ENCODE data around the gene SH3RF1. TPM values are rescaled to one million over a fixed set of nuclear protein-coding genes. Genes with fewer than 3 reads are reported as not detected.

The SH3RF1 gene
- total RNA-seq, 3 donors from 2014 or later: 20.2 to 37.0 (median 27.9) TPM

- peak in 1 of 2 donors; percentile 56 for DNase-seq (ENCODE audit: low spot score in 2 of 2)
Measured at GRCh38 chr4:169079942-169080827, 190.6 kb downstream of the SH3RF1 start.

GRCh38 chr4:169074117-169074516 lies 196.6 kb downstream of the SH3RF1 start:
- no peaks in the 10 kb centered on the region for H3K36me3 ChIP-seq
- no peak overlapping the region for H3K27ac ChIP-seq
- no peaks in the 10 kb centered on the region for H3K9me3 ChIP-seq
- DNase-seq (ENCODE audit: low spot score in 2 of 2): no peak
- peaks cover 3 to 6% of the 10 kb centered on the region in 2 donors for H3K4me1 ChIP-seq
- intact Hi-C loops (cut with DNase I; ENCODE audit: low total_unique reads): no loop called here
- H3K27me3 ChIP-seq: no peaks in the 10 kb centered on the region
- TF ChIP-seq POLR2AphosphoS5 (IDR thresholded peaks at IDR 0.05) (no peak), POLR2A (IDR thresholded peaks at IDR 0.05) (no peak)
- TF ChIP-seq, protein P1, sequence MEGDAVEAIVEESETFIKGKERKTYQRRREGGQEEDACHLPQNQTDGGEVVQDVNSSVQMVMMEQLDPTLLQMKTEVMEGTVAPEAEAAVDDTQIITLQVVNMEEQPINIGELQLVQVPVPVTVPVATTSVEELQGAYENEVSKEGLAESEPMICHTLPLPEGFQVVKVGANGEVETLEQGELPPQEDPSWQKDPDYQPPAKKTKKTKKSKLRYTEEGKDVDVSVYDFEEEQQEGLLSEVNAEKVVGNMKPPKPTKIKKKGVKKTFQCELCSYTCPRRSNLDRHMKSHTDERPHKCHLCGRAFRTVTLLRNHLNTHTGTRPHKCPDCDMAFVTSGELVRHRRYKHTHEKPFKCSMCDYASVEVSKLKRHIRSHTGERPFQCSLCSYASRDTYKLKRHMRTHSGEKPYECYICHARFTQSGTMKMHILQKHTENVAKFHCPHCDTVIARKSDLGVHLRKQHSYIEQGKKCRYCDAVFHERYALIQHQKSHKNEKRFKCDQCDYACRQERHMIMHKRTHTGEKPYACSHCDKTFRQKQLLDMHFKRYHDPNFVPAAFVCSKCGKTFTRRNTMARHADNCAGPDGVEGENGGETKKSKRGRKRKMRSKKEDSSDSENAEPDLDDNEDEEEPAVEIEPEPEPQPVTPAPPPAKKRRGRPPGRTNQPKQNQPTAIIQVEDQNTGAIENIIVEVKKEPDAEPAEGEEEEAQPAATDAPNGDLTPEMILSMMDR (IDR thresholded peaks at IDR 0.05): no peak
- H3K4me3 ChIP-seq: no peak overlapping the region

More at GRCh38 chr4:169079942-169080827, 190.6 kb downstream of the SH3RF1 start:
- Histone ChIP-seq H3K36me3 (no peaks in the 10 kb centered on the region), H3K9me3 (no peaks in the 10 kb centered on the region), H3K4me1 (peaks cover 0 to 14% of the 10 kb centered on the region in 2 donors), H3K4me3 (peak overlapping the region in 2 of 3 donors; percentile 19 to 58), H3K27me3 (no peaks in the 10 kb centered on the region), H3K27ac (peak overlapping the region; percentile 82 to 91)
- TF ChIP-seq POLR2AphosphoS5 (IDR thresholded peaks at IDR 0.05): no peak
- TF ChIP-seq, protein P1 (IDR thresholded peaks at IDR 0.05): no peak
- TF ChIP-seq POLR2A (IDR thresholded peaks at IDR 0.05): no peak
- intact Hi-C loops (cut with DNase I; ENCODE audit: low total_unique reads): no loop called here

DNA sequence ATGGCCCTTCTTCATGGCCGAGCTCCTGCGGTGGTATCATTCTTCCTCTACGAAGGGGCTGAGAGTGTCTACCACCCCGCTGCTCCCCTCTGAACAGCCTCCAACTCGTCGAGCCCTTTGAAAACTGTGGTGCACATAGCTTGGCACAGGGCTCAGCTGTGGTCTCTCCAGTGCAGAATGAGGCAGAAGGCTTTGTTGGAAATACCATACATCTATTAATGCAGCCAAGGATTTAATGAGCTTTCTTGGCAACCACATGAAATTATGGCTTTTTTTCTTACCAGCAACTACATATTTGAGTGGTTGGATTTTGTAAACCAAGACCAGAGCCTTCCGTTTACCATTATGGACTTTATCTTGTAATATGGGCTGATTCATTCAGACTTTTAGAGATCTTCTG lies 199.0 kb downstream of the SH3RF1 start:
- Histone ChIP-seq H3K4me1 (peaks cover 11 to 12% of the 10 kb centered on the region in 2 donors), H3K9me3 (no peaks in the 10 kb centered on the region), H3K27ac (peak overlapping the region; percentile 92 to 95), H3K36me3 (no peaks in the 10 kb centered on the region), H3K27me3 (no peaks in the 10 kb centered on the region), H3K4me3 (no peak overlapping the region)
- TF ChIP-seq POLR2A (IDR thresholded peaks at IDR 0.05) (no peak), POLR2AphosphoS5 (IDR thresholded peaks at IDR 0.05) (no peak)
- TF ChIP-seq, protein P1 (IDR thresholded peaks at IDR 0.05): no peak
- intact Hi-C loops (cut with DNase I; ENCODE audit: low total_unique reads): no loop called here
- no peak for DNase-seq (ENCODE audit: low spot score in 2 of 2)

- peak overlapping the region in 1 of 3 donors; percentile 36 for H3K4me3 ChIP-seq
- no peaks in the 10 kb centered on the region for H3K9me3 ChIP-seq
- intact Hi-C loops (cut with DNase I; ENCODE audit: low total_unique reads): no loop called here
- TF ChIP-seq POLR2AphosphoS5 (IDR thresholded peaks at IDR 0.05) (no peak), POLR2A (IDR thresholded peaks at IDR 0.05) (no peak)
- TF ChIP-seq, protein P1 (IDR thresholded peaks at IDR 0.05): no peak
- no peaks in the 10 kb centered on the region for H3K27me3 ChIP-seq
- peak; percentile 71 for DNase-seq (ENCODE audit: low spot score in 2 of 2)
- peaks cover 11 to 12% of the 10 kb centered on the region in 2 donors for H3K4me1 ChIP-seq
- peak overlapping the region; percentile 92 to 95 for H3K27ac ChIP-seq
- H3K36me3 ChIP-seq: no peaks in the 10 kb centered on the region
Measured at GRCh38 chr4:169070895-169071218, 199.9 kb downstream of the SH3RF1 start.
